ENCODE data around the gene MRPL18.

GRCh38 chr6:159778542-159779103, 11.6 kb upstream of the MRPL18 start:
- TF ChIP-seq, protein P1, sequence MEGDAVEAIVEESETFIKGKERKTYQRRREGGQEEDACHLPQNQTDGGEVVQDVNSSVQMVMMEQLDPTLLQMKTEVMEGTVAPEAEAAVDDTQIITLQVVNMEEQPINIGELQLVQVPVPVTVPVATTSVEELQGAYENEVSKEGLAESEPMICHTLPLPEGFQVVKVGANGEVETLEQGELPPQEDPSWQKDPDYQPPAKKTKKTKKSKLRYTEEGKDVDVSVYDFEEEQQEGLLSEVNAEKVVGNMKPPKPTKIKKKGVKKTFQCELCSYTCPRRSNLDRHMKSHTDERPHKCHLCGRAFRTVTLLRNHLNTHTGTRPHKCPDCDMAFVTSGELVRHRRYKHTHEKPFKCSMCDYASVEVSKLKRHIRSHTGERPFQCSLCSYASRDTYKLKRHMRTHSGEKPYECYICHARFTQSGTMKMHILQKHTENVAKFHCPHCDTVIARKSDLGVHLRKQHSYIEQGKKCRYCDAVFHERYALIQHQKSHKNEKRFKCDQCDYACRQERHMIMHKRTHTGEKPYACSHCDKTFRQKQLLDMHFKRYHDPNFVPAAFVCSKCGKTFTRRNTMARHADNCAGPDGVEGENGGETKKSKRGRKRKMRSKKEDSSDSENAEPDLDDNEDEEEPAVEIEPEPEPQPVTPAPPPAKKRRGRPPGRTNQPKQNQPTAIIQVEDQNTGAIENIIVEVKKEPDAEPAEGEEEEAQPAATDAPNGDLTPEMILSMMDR (conservative IDR thresholded peaks at IDR 0.05; ENCODE audit: low read depth, low read length), result no peak
- no peak for TF ChIP-seq EZH2 (IDR thresholded peaks at IDR 0.05; ENCODE audit: low read length, unreplicated experiment)

Data from PC-3 (cell line).